Mesodermal cell (in vitro differentiated cells): ENCODE results near the gene NACC1.

Experiments
- H3K27ac ChIP-seq: 2 replicates; pipeline ENCODE4 v1.7.0; 2013; ENCODE audit warnings: mild to moderate bottlenecking, low read depth, low read length, moderate library complexity; ENCODE audit not compliant: severe bottlenecking
- H3K36me3 ChIP-seq: 2 replicates; pipeline ENCODE4 v1.7.1; 2013; ENCODE audit warnings: mild to moderate bottlenecking, low read length, moderate library complexity; ENCODE audit not compliant: control insufficient read depth, insufficient read depth
- H3K4me1 ChIP-seq: one replicate; pipeline ENCODE4 v1.7.1; 2013; ENCODE audit warnings: mild to moderate bottlenecking, low read length; ENCODE audit not compliant: insufficient read depth, control insufficient read depth, poor library complexity, severe bottlenecking
- H3K4me3 ChIP-seq: 2 replicates; pipeline ENCODE4 v1.7.0; 2013; ENCODE audit warnings: low read length, control low read depth, mild to moderate bottlenecking; ENCODE audit not compliant: insufficient read depth, poor library complexity, severe bottlenecking; ENCODE audit errors: extremely low read depth
- H3K9me3 ChIP-seq: 2 replicates; pipeline ENCODE4 v1.7.1; 2013; ENCODE audit warnings: mild to moderate bottlenecking, low read length, moderate library complexity; ENCODE audit not compliant: control insufficient read depth
- WGBS, 2 experiments: methylation state at CpG; one replicate each; pipeline ENCODE4 v1.1.5; 2013; ENCODE audit warnings: missing lambda C conversion rate in 2 of 2; ENCODE audit not compliant: insufficient coverage in 2 of 2; 5-methylcytosine and 5-hydroxymethylcytosine counted together

The NACC1 gene

GRCh38 chr19:13101590-13102415 lies 16.3 kb upstream of the NACC1 start:
- H3K36me3 ChIP-seq: peaks cover 13% of the 10 kb centered on the region
- no peaks in the 10 kb centered on the region for H3K9me3 ChIP-seq
- peak overlapping the region; percentile 35 for H3K4me3 ChIP-seq
- 83 to 92% methylated on average over 5 of the region's 7 CpGs for WGBS, 2 experiments
- H3K27ac ChIP-seq: peak overlapping the region; percentile 50
- H3K4me1 ChIP-seq: peaks cover 17% of the 10 kb centered on the region

- peak overlapping the region; percentile 35 for H3K4me3 ChIP-seq
- H3K36me3 ChIP-seq: peaks cover 17% of the 10 kb centered on the region
- peaks cover 17% of the 10 kb centered on the region for H3K4me1 ChIP-seq
- H3K27ac ChIP-seq: peak overlapping the region; percentile 50
- 12 to 15% methylated on average over 5 to 7 of the region's 7 CpGs for WGBS, 2 experiments
- H3K9me3 ChIP-seq: no peaks in the 10 kb centered on the region
These were observed 15.7 kb upstream of the NACC1 start for GRCh38 chr19:13102416-13102665.

- H3K36me3 ChIP-seq: peaks cover 21% of the 10 kb centered on the region
These were observed 15.1 kb upstream of the NACC1 start, which contains the start of gene LYL1 for GRCh38 chr19:13102666-13103580. Gene LYL1, minus strand, starts transcription at chr19:13102858. Its CDS starts 1,687 bp downstream, at chr19:13101171.

GRCh38 chr19:13103581-13104359 lies 14.3 kb upstream of the NACC1 start:
- 88 to 98% methylated on average over 6 of the region's 13 CpGs for WGBS, 2 experiments
- Histone ChIP-seq H3K27ac (peak overlapping the region; percentile 50), H3K4me1 (peaks cover 17% of the 10 kb centered on the region), H3K9me3 (no peaks in the 10 kb centered on the region), H3K4me3 (no peak overlapping the region), H3K36me3 (peaks cover 27% of the 10 kb centered on the region)

More at GRCh38 chr19:13102666-13103580, 15.1 kb upstream of the NACC1 start, which contains the start of gene LYL1:
- peak within 1 kb of the TSS; percentile 35 for H3K4me3 ChIP-seq
- no peaks in the 10 kb centered on the region for H3K9me3 ChIP-seq
- peak within 1 kb of the TSS; percentile 50 for H3K27ac ChIP-seq
- H3K4me1 ChIP-seq: peaks cover 17% of the 10 kb centered on the region
- 5 to 9% methylated on average over 24 to 27 of the region's 47 CpGs for WGBS, 2 experiments

GRCh38 chr19:13104360-13104847 lies 13.7 kb upstream of the NACC1 start:
- Histone ChIP-seq H3K9me3 (no peaks in the 10 kb centered on the region), H3K27ac (no peak overlapping the region), H3K36me3 (peaks cover 32% of the 10 kb centered on the region), H3K4me3 (no peak overlapping the region), H3K4me1 (peaks cover 17% of the 10 kb centered on the region)
- 59 to 61% methylated on average over 26 to 32 of the region's 33 CpGs for WGBS, 2 experiments

- Histone ChIP-seq H3K27ac (no peak overlapping the region), H3K4me1 (peaks cover 17% of the 10 kb centered on the region), H3K9me3 (no peaks in the 10 kb centered on the region), H3K4me3 (no peak overlapping the region), H3K36me3 (peaks cover 37% of the 10 kb centered on the region)
- WGBS, 2 experiments: 94 to 98% methylated on average over 15 to 19 of the region's 29 CpGs
These were observed 13.0 kb upstream of the NACC1 start for GRCh38 chr19:13104848-13105711.

- Histone ChIP-seq H3K9me3 (no peaks in the 10 kb centered on the region), H3K4me1 (no peaks in the 10 kb centered on the region), H3K4me3 (no peak overlapping the region), H3K36me3 (peaks cover 61% of the 10 kb centered on the region), H3K27ac (no peak overlapping the region)
- 93 to 96% methylated on average over 22 to 28 of the region's 30 CpGs for WGBS, 2 experiments
These were observed 8.5 kb upstream of the NACC1 start for GRCh38 chr19:13109361-13110098.

- 95 to 100% methylated on average over 4 to 5 of the region's 15 CpGs for WGBS, 2 experiments
- Histone ChIP-seq H3K36me3 (peaks cover 61% of the 10 kb centered on the region), H3K4me3 (no peak overlapping the region)
These were observed 7.9 kb upstream of the NACC1 start for GRCh38 chr19:13110099-13110610.

GRCh38 chr19:13112555-13112954 lies 5.5 kb upstream of the NACC1 start:
- WGBS, 2 experiments: 89 to 95% methylated on average over 6 to 9 of the region's 10 CpGs
- no peak overlapping the region for H3K27ac ChIP-seq
- H3K36me3 ChIP-seq: peaks cover 52% of the 10 kb centered on the region
- peaks cover 8% of the 10 kb centered on the region for H3K4me1 ChIP-seq
- no peaks in the 10 kb centered on the region for H3K9me3 ChIP-seq
- no peak overlapping the region for H3K4me3 ChIP-seq

More at GRCh38 chr19:13110099-13110610, 7.9 kb upstream of the NACC1 start:
- peaks cover 5% of the 10 kb centered on the region for H3K4me1 ChIP-seq
- H3K9me3 ChIP-seq: no peaks in the 10 kb centered on the region
- H3K27ac ChIP-seq: no peak overlapping the region
